ENCODE data around the gene ATP8B1.
"Not testable (repeated sequence)": the region's sequence is repeated elsewhere in the genome, so short reads cannot be mapped to it uniquely, and the experiment has no call there.

Gene ATP8B1

DNA sequence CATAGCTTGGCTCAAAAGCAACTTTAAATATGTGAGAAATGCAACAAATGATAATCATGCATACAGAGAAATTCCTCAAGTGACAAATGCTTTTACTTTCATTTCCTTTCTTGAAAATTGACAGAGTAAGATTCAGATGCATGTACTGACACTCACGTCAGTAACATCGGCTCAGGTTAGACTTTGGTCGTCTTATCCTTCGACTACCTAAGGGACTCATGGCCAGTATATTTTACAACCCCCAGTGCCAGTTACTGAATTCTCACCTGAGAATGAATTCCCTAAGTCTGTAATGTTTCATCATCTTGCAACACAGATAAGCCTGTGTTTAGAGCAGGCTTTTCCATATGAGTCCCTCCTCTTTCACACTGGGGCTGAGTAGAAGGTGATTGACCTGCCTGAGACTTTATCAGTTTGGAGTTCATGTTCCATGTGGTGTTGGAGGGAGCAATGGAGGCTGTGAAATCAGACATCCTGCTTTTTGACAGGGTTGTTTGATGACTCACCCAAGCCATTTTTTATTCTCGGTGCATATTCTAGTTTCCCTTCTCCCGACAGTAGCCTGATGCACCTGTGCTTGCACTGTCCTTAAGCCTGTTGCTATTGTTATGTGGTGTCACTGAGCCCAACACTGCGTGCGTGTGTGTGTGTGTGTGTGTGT is 30.5 kb upstream of the ATP8B1 start:
- TF ChIP-seq ZNF274 (IDR thresholded peaks at IDR 0.05; ENCODE audit: low read depth, low read length), result no peak
- H3K4me3 ChIP-seq (ENCODE audit: low read length), result peak overlapping the region; percentile 58; the same call in 1 of the 2 replicates

DNA sequence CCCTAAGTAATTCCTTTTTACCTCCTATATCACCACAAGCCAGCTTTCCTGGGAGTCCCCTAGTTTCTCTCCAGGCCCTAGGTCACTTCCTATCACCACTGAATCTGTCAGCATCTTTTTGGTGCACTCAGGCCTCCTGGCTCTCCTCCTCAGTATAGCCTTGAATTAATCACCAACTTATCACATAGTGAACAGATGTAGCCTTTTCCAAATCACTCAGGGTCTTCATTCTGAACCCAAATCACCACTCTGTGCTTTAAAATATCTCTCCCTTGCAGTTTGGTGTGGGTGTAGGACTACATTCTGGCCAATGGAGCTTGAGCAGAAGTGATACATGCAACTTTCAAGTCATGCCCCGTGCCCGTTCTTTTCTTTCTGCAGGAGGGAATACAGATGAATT is 29.6 kb upstream of the ATP8B1 start:
- no peak for TF ChIP-seq ZNF274 (IDR thresholded peaks at IDR 0.05; ENCODE audit: low read depth, low read length)
- H3K4me3 ChIP-seq (ENCODE audit: low read length), result peak overlapping the region; percentile 11; the same call in 1 of the 2 replicates

DNA sequence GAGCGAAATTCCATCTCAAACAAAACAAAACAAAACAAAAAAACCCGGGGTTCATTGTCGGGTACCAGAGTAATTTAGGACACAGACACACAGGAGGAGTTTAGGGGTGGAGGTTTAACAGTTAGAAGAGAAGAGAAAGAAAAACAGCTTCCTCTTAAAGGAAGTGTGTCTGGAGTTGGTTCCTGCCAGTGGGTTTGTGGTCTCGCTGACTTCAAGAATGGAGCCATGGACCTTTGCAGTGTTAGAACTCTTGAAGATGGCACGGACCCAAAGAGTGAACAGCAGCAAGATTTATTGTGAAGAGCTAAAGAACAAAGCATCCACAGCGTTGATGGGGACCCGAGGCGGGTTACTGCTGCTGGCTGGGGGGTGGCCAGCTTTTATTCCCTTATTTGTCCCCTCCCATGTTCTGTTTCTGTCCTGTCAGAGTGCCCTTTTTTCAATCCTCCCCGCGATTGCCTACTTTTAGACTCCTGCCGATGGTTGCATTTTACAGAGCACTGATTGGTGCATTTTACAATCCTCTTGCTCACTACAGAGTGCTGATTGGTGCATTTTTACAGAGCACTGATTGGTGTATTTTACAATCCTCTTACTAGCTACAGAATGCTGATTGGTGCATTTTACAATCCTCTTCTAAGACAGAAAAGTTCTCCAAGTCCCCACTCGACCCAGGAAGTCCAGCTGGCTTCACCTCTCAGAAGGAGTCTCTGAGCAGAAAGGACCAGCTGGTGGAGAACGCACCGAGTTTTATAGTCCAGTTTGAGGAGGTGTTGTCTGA is 28.7 kb upstream of the ATP8B1 start:
- no peak overlapping the region for H3K4me3 ChIP-seq (ENCODE audit: low read length)
- TF ChIP-seq ZNF274 (IDR thresholded peaks at IDR 0.05; ENCODE audit: low read depth, low read length), result no peak

DNA sequence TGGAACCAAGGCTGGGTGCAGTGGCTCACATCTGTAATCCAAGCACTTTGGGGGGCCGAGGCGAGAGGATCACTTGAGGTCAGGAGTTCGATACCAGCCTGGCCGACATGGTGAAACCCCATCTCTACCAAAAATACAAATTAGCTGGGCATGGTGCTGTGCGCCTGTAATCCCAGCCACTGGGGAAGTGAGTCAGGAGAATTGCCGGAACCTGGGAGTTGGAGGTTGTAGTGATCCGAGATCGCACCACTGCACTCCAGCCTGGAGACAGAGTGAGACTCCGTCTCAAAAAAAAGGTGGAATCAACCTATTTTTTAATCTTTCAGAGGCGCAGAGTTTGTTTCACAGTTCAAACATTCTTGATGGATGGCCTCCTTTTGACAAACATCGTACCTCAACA is 24.5 kb upstream of the ATP8B1 start:
- no peak for TF ChIP-seq ZNF274 (IDR thresholded peaks at IDR 0.05; ENCODE audit: low read depth, low read length)
- no peak overlapping the region for H3K4me3 ChIP-seq (ENCODE audit: low read length)

DNA sequence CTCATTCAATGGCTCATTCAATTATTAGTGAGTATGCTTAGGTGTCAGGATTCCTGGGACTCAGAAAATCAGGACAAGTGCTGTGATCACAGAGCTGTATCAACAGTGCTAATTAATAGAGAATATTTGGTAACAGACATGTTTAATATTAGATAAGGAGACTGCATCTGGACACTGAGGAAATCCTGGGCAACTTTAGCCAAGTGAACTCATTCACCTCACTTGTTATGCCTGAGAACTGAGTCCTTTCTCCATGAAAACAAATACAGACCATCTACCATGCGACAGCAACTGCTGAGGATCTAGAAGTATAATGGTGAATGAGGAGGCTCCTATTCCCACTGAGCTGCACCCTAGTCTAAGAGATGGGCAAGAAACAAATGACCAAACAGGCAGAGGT is 23.1 kb upstream of the ATP8B1 start:
- no peak for TF ChIP-seq ZNF274 (IDR thresholded peaks at IDR 0.05; ENCODE audit: low read depth, low read length)
- no peak overlapping the region for H3K4me3 ChIP-seq (ENCODE audit: low read length)

DNA sequence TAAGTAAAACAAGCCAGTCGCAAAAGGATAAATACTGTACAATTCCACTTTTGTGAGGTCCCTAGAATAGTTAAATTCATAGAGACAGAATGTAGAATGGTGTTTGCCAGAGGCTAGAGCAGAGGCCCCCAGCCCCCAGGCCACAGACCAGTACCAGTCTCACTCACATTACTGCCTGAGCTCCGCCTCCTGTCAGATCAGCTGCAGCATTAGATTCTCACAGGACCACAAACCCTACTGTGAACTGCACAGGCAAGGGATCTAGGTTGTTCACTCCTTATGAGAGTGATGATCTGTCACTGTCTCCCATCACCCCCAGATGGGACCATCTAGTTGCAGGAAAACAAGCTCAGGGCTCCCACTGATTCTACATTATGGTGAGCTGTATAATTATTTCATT is 17.5 kb upstream of the ATP8B1 start:
- not testable (repeated sequence) for H3K4me3 ChIP-seq (ENCODE audit: low read length)

DNA sequence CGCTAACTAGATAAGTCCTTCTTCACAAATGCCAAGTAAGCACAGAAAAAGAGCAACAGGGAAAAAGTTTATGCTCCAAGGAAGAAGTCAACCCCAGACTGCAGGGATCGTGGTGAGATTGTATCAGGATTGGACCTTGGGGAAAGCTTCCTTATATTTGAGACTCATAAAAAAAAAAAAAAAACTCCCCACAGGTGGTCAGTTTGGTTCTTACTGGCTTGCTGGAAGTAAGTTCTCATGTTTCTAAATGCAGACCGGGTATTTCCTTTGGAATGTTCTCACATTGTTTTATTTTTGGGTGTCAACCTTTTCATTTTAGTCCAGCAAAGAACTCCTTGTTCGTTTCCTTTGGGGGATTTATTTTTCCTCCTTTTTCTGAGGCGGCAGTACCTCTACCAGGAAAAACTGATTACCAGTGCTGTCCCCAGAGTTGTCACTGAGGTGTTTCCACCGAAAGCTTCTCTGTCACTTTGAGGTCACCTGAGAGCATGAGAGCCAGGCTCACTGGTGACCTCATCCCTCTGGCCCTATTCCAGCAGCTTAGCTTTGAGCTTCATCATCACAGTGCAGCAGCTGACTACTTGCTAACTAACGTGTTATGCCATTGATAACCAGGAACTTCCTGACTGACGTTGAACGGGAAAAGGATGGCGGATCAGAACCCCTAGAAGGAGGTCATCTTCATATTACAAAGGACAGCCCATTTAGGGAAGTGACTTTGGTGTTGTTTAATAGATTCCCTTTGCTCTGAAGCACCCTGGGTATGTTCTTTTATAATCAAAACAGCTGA is 16.8 kb upstream of the ATP8B1 start:
- TF ChIP-seq ZNF274 (IDR thresholded peaks at IDR 0.05; ENCODE audit: low read depth, low read length), result no peak
- H3K4me3 ChIP-seq (ENCODE audit: low read length), result no peak overlapping the region

DNA sequence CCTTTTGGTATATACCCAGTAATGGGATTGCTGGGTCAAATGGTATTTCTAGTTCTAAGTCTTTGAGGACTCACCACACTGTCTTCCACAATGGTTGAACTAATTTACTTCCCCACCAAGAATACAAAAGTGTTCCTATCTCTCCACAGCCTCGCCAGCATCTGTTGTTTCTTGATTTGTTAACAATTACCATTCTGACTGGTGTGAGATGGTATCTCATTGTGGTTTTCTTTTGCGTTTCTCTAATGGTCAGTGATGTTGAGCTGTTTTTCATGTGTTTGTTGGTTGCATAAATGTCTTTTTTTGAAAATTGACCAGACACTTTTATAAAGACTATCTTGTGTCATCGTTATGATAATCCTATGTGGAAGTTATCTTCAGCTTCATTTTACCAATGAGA is 16.0 kb upstream of the ATP8B1 start:
- no peak for TF ChIP-seq ZNF274 (IDR thresholded peaks at IDR 0.05; ENCODE audit: low read depth, low read length)
- H3K4me3 ChIP-seq (ENCODE audit: low read length), result no peak overlapping the region

DNA sequence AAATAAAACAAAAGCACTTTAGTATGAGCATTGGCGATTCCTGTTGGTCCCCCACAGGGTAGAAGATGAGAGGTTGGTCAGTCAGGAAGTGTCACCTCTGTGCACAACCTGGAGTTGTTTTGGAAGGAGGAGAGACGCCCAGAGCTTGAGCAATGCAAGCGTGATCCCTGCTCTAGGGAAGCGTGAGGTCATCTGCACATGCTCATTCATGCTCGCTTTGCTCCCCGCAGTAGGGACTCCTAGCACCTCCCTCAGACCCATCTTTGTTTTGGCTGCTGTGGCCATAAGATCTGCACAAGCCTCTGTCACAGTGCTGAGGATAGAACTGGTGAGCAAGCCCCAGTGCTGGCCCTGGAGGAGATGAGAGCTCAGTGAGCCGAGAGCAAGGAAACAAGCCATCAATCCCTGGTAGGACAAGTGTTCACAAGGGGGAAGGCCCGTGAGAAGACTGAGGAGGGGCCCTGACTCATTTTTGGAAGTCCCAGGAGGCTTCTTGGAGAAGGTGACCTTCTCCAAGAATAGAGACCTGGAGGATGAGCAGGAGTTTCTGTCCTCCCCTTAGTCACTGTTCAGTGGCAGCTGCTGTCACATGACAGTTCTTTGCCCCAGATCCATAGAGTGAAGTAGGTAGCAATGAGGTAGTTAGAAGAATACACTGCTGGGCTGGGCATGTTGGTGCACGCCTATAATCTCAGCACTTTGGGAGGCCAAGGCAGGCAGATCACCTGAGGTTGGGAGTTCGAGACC is 13.3 kb upstream of the ATP8B1 start:
- TF ChIP-seq ZNF274 (IDR thresholded peaks at IDR 0.05; ENCODE audit: low read depth, low read length), result no peak
- no peak overlapping the region for H3K4me3 ChIP-seq (ENCODE audit: low read length)

DNA sequence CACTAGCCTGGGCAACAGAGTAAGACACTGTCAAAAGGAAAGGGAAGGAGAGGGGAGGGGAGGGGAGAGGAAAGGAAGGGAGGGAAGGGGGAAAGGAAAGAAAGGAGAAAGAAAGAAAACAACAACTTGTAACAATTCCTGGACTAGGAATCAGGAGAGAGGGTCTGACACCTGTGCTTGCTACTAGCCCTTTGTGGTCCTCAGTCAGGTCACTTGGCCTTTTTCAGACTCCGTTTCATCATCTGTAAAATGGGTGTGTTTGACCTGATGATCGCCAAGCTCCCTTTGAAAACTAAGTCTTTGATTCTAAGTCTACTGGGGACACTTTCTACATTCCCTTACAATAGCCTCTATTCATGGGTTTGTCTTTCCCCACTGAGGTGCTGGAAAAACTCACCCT is 11.4 kb upstream of the ATP8B1 start:
- H3K4me3 ChIP-seq (ENCODE audit: low read length), result no peak overlapping the region

DNA sequence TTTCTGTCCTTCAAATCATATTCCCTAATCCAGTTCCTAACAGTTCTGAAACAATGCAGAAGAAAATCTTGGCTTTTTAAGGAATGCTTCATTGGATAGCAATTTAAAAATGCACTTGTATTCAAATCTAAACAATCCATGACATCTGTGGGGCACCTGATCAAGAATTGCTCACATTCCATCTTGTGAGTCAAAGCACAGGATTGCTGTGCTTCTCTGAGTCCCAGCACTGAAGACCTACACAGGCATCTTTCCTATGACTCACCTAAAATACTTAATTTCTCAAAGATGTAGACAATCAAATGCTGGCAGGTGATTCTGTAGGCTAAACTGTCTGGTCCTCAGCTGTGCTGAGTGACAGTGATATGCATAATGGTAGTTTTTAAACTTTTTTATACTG is 10.1 kb upstream of the ATP8B1 start:
- H3K4me3 ChIP-seq (ENCODE audit: low read length), result no peak overlapping the region
- no peak for TF ChIP-seq ZNF274 (IDR thresholded peaks at IDR 0.05; ENCODE audit: low read depth, low read length)

More for the DNA sequence above, 11.4 kb upstream of the ATP8B1 start:
- TF ChIP-seq ZNF274 (IDR thresholded peaks at IDR 0.05; ENCODE audit: low read depth, low read length), result no peak

DNA sequence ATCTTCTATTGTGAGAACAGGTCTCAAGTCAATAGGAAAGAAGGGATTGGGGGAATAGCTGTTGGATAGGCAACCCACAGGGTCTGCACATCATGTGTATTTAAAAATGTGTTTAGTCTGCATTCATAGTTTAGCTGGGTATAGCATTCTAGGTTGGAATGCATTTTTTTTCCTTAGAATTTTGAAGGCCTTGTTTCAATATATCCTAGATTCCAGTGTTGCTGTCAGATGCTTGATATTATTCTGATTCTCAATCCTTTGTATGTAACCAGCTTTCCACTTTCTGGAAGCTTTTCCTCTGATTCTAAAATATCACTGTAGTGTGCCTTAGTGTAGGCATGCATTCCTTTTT is 9.0 kb upstream of the ATP8B1 start:
- TF ChIP-seq ZNF274 (IDR thresholded peaks at IDR 0.05; ENCODE audit: low read depth, low read length), result no peak
- no peak overlapping the region for H3K4me3 ChIP-seq (ENCODE audit: low read length)

DNA sequence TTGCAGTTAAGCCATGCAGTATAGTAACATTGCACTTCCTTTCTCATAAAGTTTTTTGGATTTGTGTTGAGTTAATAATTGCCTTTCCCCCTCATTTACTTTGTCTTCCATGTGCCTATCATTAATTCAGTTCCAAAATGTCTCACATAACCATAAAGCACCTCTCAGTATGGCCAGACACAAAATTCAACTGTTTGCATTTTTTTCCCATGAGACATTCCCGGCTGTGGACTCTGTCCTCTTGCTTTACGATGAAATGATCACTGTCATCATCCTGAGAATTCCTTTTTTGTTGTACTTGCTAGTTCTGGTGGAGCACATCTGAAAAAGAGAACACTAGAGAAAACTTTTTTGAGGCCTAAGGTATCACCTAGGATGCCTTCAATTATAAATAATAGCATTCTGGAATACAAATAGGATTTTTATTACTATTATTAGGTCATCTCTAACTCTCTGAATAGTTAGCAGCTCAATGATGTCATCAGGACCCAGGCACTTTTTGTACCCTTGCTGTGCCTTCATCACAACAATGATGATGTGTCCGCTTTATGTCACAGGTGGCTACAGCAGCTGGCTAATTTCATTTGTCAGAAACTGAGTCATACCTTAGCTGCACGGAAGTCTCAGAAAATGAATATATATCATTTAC is 8.5 kb upstream of the ATP8B1 start:
- H3K4me3 ChIP-seq (ENCODE audit: low read length), result no peak overlapping the region
- no peak for TF ChIP-seq ZNF274 (IDR thresholded peaks at IDR 0.05; ENCODE audit: low read depth, low read length)

DNA sequence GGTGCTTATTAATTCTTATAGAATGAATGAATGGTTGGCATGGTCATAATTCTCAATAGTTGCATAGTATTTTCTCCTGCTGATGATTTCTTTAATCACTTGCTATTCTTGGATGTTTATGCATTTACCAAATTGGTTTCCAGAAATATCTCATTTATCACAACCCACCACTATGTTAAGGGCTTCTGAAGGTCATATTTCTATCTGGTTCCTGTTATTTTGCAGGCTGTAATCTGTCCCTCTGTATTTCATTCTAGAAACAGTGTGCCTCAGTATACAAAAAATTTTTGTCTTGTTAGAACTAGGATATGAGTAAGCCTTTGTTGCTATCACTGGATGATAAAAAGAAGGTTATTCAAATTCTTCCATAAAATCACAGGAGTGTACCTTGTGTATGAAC is 6.1 kb upstream of the ATP8B1 start:
- no peak overlapping the region for H3K4me3 ChIP-seq (ENCODE audit: low read length)
- no peak for TF ChIP-seq ZNF274 (IDR thresholded peaks at IDR 0.05; ENCODE audit: low read depth, low read length)

All from GM08714 (cell line).